Naive thymus-derived CD8-positive, alpha-beta T cell (primary cell): Measurements from ENCODE around the gene DYDC2. TPM values are rescaled to one million over a fixed set of nuclear protein-coding genes. Genes with fewer than 3 reads are reported as not detected.
"Not testable (repeated sequence)": the region's sequence is repeated elsewhere in the genome, so short reads cannot be mapped to it uniquely, and the experiment has no call there.

Experiments used
- ATAC-seq, 2 donors: fragments of 150-1000 bp; cut with Tn5 transposase in 1 of 2; sonication (Bioruptor Pico), chemical (Tn5 transposase) in 1 of 2; 1 replicate in 1 of 2; 2 replicates in 1 of 2; pipeline ENCODE4 v1.10.0; 2021; ENCODE audit warnings: mild to moderate bottlenecking in 2 of 2, moderate library complexity in 2 of 2
- POLR2A ChIA-PET: fragments of 350-600 bp; sonication (Branson Sonifier 250); formaldehyde crosslinking; loops from one replicate; lab custom pipeline; 2021; ENCODE audit warnings: antibody characterized with exemption; lab: Charles Lee
- DNase-seq, 10 donors: peaks; one replicate each; pipeline versions ENCODE4 v3.0.0 to v3.0.0-alpha.2; 2020 to 2022
- H3K27ac Mint-ChIP-seq, 10 donors: one replicate each; pipeline ENCODE4 v1.8.0; 2020 to 2022; ENCODE audit warnings: mild to moderate bottlenecking in 10 of 10, mixed read lengths in 10 of 10, moderate library complexity in 4 of 10, inconsistent platforms in 1 of 10
- H3K27me3 Mint-ChIP-seq, 5 donors: one replicate each; pipeline ENCODE4 v1.8.0; 2021 to 2022; ENCODE audit warnings: mixed read lengths in 5 of 5
- H3K36me3 Mint-ChIP-seq, 3 donors: one replicate each; pipeline ENCODE4 v1.8.0; 2020 to 2022; ENCODE audit warnings: mixed read lengths in 3 of 3, mild to moderate bottlenecking in 2 of 3, inconsistent platforms in 1 of 3
- H3K4me1 Mint-ChIP-seq, 4 donors: one replicate each; pipeline ENCODE4 v1.8.0; 2021 to 2022; ENCODE audit warnings: mixed read lengths in 4 of 4
- H3K4me3 Mint-ChIP-seq, 10 donors: one replicate each; pipeline ENCODE4 v1.8.0; 2020 to 2022; ENCODE audit warnings: mild to moderate bottlenecking in 10 of 10, mixed read lengths in 10 of 10, moderate library complexity in 6 of 10, inconsistent platforms in 1 of 10
- H3K9me3 Mint-ChIP-seq, 9 donors: one replicate each; pipeline ENCODE4 v1.8.0; 2020 to 2022; ENCODE audit warnings: mixed read lengths in 9 of 9, mild to moderate bottlenecking in 3 of 9, inconsistent platforms in 1 of 9, moderate library complexity in 1 of 9
- polyA plus RNA-seq, 3 donors: library from polyadenylated mRNA; unstranded; fragments of 300-500 nt; fragmentation: Illumina TruSeq; gene quantifications; one replicate each; pipeline ENCODE4 v1.2.3, GENCODE V29; 2021
- total RNA-seq, 8 experiments: library from RNA in 2 of 8; stranded (reverse) in 2 of 8; gene quantifications; one replicate each; pipeline ENCODE4 v1.2.3 and lab custom pipeline; 2021 to 2026

Gene DYDC2
- total and polyA plus RNA-seq, 5 experiments from 2014 or later = not detected

- POLR2A ChIA-PET = no interaction called here
- no peak overlapping the region for H3K4me3 Mint-ChIP-seq
- no peaks in the 10 kb centered on the region for H3K27me3 Mint-ChIP-seq
- no peak for DNase-seq
- H3K36me3 Mint-ChIP-seq = peaks cover 0 to 8% (median 0%) of the 10 kb centered on the region in 3 donors
- no peak for ATAC-seq
- peaks cover 10 to 23% (median 13%) of the 10 kb centered on the region in 4 donors for H3K4me1 Mint-ChIP-seq
- H3K9me3 Mint-ChIP-seq = no peaks in the 10 kb centered on the region
- H3K27ac Mint-ChIP-seq = peak overlapping the region in 2 of 10 donors; percentile 57 to 82
Observed at GRCh38 chr10:80416479-80417098, 60.0 kb downstream of the DYDC2 start.

GRCh38 chr10:80417256-80417655 is 60.7 kb downstream of the DYDC2 start:
- peaks cover 0 to 14% (median 4%) of the 10 kb centered on the region in 3 donors for H3K36me3 Mint-ChIP-seq
- POLR2A ChIA-PET, H3K4me3 Mint-ChIP-seq, H3K27ac Mint-ChIP-seq, DNase-seq, H3K27me3 Mint-ChIP-seq, H3K9me3 Mint-ChIP-seq, ATAC-seq: not testable (repeated sequence)
- peaks cover 10 to 21% (median 16%) of the 10 kb centered on the region in 4 donors for H3K4me1 Mint-ChIP-seq

Other genes with a start within 250 kb of the DYDC2 start
- not detected for gene PLAC9, start 224.1 kb upstream of the DYDC2 start, total RNA-seq
- under 1 TPM in 1 of 3 donors, not detected in 2; 0.32 TPM for gene PLAC9, start 224.1 kb upstream of the DYDC2 start, polyA plus RNA-seq
- gene ANXA11, start 151.2 kb upstream of the DYDC2 start, total RNA-seq = 100 to 1,000 TPM; 199 to 225 TPM
- 100 to 1,000 TPM; 199 to 294 (median 265) TPM for gene ANXA11, start 151.2 kb upstream of the DYDC2 start, polyA plus RNA-seq
- gene MAT1A, start 67.1 kb upstream of the DYDC2 start, total RNA-seq = not detected
- gene MAT1A, start 67.1 kb upstream of the DYDC2 start, polyA plus RNA-seq = not detected
- gene DYDC1, start within 50 bp of the DYDC2 start, total RNA-seq = not detected
- not detected for gene DYDC1, start within 50 bp of the DYDC2 start, polyA plus RNA-seq
- gene PRXL2A, start 51.8 kb downstream of the DYDC2 start, total RNA-seq = 10 to 100 TPM; 10.2 to 11.6 TPM
- gene PRXL2A, start 51.8 kb downstream of the DYDC2 start, polyA plus RNA-seq = 10 to 100 TPM; 13.8 to 21.3 (median 16.1) TPM
- gene TSPAN14, start 97.5 kb downstream of the DYDC2 start, total RNA-seq = 100 to 1,000 TPM; 163 to 165 TPM
- 100 to 1,000 TPM; 152 to 293 (median 155) TPM for gene TSPAN14, start 97.5 kb downstream of the DYDC2 start, polyA plus RNA-seq
- under 1 TPM; 0.11 to 0.36 TPM for gene SH2D4B, start 181.1 kb downstream of the DYDC2 start, total RNA-seq
- gene SH2D4B, start 181.1 kb downstream of the DYDC2 start, polyA plus RNA-seq = not detected